ENCODE measurements around the gene OGFOD1. TPM values are rescaled to one million over a fixed set of nuclear protein-coding genes. Genes with fewer than 3 reads are reported as not detected.

Gene OGFOD1
- total and polyA plus RNA-seq, 2 of the 13 experiments (the other 11 are each of a cell fraction or from before 2014, with no cell fraction given), result 35.2 to 81.3 TPM

DNA sequence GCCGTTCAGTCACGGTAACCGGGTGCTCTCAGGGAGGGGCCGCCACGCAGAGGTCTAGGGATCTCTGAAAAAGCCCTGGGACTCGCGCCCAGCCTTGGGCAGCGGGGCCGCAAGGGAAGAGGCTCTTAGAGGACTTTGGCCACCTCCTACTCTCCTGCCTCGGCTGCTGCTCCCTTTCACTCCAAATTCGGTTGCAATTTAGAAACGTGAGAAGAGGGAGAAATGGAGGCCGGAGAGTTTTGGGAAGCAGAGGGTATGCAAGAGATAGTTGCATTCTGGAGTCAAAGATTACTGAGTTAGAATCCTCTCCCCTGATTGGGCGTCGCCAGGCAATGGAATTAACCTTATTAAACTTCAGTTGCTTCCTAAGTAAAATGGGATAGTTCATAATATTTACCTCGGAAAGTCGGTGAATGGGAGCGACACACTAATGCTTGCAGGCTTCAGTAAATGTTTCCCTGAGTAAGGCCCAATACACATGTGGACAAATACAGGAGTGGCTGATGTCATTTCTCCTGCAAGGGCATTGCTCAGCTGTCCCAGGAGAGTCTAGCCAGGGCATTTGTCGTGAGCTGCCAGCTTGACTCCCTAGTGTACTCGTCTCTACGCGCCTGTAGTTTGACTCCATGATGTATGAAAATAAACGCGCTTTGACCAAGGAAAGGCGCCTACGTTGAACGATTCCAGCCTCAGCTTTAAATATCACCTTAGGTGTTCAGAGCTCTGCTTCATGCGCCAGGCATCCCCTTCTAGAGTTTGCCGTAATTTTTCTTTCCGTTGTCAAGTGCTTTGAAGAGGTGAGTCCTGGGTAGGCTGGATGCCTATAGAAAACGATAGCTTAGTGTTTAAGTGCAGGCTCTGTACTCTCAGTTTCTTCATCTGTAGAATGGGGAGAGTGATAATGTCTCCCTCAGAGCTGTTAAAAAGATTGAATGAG is 667 bp downstream of the OGFOD1 start (continued):
- TF ChIP-seq, protein P1, sequence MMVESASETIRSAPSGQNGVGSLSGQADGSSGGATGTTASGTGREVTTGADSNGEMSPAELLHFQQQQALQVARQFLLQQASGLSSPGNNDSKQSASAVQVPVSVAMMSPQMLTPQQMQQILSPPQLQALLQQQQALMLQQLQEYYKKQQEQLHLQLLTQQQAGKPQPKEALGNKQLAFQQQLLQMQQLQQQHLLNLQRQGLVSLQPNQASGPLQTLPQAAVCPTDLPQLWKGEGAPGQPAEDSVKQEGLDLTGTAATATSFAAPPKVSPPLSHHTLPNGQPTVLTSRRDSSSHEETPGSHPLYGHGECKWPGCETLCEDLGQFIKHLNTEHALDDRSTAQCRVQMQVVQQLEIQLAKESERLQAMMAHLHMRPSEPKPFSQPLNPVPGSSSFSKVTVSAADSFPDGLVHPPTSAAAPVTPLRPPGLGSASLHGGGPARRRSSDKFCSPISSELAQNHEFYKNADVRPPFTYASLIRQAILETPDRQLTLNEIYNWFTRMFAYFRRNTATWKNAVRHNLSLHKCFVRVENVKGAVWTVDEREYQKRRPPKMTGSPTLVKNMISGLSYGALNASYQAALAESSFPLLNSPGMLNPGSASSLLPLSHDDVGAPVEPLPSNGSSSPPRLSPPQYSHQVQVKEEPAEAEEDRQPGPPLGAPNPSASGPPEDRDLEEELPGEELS (CRISPR knock-in tag; IDR thresholded peaks at IDR 0.05), result 0 out of 2 replicates have a peak, but pooled peaks have one; percentile 15
- TF ChIP-seq, protein P2, sequence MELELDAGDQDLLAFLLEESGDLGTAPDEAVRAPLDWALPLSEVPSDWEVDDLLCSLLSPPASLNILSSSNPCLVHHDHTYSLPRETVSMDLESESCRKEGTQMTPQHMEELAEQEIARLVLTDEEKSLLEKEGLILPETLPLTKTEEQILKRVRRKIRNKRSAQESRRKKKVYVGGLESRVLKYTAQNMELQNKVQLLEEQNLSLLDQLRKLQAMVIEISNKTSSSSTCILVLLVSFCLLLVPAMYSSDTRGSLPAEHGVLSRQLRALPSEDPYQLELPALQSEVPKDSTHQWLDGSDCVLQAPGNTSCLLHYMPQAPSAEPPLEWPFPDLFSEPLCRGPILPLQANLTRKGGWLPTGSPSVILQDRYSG (CRISPR knock-in tag; IDR thresholded peaks at IDR 0.05), result no peak
- TF ChIP-seq ZNF746 (CRISPR knock-in tag; IDR thresholded peaks at IDR 0.05), result peak; percentile 53; the same call in 1 of the 2 replicates
- TF ChIP-seq ZMYM3 (CRISPR knock-in tag; IDR thresholded peaks at IDR 0.05), result peak; percentile 91
- TF ChIP-seq, protein P3, sequence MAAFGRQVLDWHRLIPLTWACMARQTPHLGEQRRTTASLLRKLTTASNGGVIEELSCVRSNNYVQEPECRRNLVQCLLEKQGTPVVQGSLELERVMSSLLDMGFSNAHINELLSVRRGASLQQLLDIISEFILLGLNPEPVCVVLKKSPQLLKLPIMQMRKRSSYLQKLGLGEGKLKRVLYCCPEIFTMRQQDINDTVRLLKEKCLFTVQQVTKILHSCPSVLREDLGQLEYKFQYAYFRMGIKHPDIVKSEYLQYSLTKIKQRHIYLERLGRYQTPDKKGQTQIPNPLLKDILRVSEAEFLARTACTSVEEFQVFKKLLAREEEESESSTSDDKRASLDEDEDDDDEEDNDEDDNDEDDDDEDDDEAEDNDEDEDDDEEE (CRISPR knock-in tag; IDR thresholded peaks at IDR 0.05), result no peak
- TF ChIP-seq, protein P4, sequence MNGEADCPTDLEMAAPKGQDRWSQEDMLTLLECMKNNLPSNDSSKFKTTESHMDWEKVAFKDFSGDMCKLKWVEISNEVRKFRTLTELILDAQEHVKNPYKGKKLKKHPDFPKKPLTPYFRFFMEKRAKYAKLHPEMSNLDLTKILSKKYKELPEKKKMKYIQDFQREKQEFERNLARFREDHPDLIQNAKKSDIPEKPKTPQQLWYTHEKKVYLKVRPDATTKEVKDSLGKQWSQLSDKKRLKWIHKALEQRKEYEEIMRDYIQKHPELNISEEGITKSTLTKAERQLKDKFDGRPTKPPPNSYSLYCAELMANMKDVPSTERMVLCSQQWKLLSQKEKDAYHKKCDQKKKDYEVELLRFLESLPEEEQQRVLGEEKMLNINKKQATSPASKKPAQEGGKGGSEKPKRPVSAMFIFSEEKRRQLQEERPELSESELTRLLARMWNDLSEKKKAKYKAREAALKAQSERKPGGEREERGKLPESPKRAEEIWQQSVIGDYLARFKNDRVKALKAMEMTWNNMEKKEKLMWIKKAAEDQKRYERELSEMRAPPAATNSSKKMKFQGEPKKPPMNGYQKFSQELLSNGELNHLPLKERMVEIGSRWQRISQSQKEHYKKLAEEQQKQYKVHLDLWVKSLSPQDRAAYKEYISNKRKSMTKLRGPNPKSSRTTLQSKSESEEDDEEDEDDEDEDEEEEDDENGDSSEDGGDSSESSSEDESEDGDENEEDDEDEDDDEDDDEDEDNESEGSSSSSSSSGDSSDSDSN (CRISPR knock-in tag; IDR thresholded peaks at IDR 0.05), result peak; percentile 18; the same call in 1 of the 2 replicates
- peak; percentile 6; the same call in 1 of the 2 replicates for TF ChIP-seq ZNF274 (CRISPR knock-in tag; IDR thresholded peaks at IDR 0.05)
- TF ChIP-seq CCAR2 (optimal IDR thresholded peaks at IDR 0.05; ENCODE audit: low read depth, low read length), result no peak
- TF ChIP-seq ZMAT3 (CRISPR knock-in tag; conservative IDR thresholded peaks at IDR 0.05), result no peak
- 0 out of 2 replicates have a peak, but pooled peaks have one; percentile 7 for TF ChIP-seq ZFP37 (CRISPR knock-in tag; IDR thresholded peaks at IDR 0.05; ENCODE audit: borderline replicate concordance)
- no peak for TF ChIP-seq STAT5B (CRISPR knock-in tag; IDR thresholded peaks at IDR 0.05)
- TF ChIP-seq ZNF564 (CRISPR knock-in tag; IDR thresholded peaks at IDR 0.05), result no peak
- no peak for TF ChIP-seq SMAD9 (CRISPR knock-in tag; IDR thresholded peaks at IDR 0.05)
- TF ChIP-seq, protein P5, sequence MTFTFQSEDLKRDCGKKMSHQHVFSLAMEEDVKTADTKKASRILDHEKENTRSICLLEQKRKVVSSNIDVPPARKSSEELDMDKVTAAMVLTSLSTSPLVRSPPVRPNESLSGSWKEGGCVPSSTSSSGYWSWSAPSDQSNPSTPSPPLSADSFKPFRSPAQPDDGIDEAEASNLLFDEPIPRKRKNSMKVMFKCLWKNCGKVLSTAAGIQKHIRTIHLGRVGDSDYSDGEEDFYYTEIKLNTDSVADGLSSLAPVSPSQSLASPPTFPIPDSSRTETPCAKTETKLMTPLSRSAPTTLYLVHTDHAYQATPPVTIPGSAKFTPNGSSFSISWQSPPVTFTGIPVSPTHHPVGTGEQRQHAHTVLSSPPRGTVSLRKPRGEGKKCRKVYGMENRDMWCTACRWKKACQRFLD (CRISPR knock-in tag; IDR thresholded peaks at IDR 0.05; ENCODE audit: borderline replicate concordance), result no peak
- peak; percentile 32 for TF ChIP-seq ZNF781 (CRISPR knock-in tag; IDR thresholded peaks at IDR 0.05; ENCODE audit: borderline replicate concordance, not compliant biosample characterization)
- TF ChIP-seq ZNF34 (CRISPR knock-in tag; IDR thresholded peaks at IDR 0.05; ENCODE audit: borderline replicate concordance), result no peak; the same call in 1 of the 2 replicates
- TF ChIP-seq, protein P6, sequence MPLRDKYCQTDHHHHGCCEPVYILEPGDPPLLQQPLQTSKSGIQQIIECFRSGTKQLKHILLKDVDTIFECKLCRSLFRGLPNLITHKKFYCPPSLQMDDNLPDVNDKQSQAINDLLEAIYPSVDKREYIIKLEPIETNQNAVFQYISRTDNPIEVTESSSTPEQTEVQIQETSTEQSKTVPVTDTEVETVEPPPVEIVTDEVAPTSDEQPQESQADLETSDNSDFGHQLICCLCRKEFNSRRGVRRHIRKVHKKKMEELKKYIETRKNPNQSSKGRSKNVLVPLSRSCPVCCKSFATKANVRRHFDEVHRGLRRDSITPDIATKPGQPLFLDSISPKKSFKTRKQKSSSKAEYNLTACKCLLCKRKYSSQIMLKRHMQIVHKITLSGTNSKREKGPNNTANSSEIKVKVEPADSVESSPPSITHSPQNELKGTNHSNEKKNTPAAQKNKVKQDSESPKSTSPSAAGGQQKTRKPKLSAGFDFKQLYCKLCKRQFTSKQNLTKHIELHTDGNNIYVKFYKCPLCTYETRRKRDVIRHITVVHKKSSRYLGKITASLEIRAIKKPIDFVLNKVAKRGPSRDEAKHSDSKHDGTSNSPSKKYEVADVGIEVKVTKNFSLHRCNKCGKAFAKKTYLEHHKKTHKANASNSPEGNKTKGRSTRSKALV (CRISPR knock-in tag; IDR thresholded peaks at IDR 0.05), result no peak
- TF ChIP-seq ZNF552 (CRISPR knock-in tag; IDR thresholded peaks at IDR 0.05; ENCODE audit: borderline replicate concordance), result no peak

Measured in HepG2 (cell line).